ENCODE measurements around the gene ZWILCH.

DNA sequence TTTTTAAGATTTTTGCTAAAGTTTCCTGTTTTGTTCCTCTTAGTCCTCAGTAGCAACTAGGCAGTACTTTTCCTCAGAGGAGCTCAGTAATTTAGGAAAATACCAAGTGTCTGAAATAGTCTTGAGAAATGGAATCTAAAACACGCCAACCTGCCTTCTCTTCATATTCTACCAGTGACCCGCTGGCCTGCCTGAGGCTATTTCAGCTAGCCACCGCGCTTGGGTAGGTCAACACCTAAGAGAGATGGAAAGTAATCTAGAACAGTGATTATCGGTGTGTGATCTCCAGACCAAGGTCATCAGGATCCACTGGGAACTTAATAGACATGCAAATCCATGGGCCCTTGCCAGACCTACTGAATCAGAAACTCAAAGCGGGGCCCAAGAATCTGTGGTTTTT is 53.1 kb downstream of the ZWILCH start:
- TF ChIP-seq, protein P1, sequence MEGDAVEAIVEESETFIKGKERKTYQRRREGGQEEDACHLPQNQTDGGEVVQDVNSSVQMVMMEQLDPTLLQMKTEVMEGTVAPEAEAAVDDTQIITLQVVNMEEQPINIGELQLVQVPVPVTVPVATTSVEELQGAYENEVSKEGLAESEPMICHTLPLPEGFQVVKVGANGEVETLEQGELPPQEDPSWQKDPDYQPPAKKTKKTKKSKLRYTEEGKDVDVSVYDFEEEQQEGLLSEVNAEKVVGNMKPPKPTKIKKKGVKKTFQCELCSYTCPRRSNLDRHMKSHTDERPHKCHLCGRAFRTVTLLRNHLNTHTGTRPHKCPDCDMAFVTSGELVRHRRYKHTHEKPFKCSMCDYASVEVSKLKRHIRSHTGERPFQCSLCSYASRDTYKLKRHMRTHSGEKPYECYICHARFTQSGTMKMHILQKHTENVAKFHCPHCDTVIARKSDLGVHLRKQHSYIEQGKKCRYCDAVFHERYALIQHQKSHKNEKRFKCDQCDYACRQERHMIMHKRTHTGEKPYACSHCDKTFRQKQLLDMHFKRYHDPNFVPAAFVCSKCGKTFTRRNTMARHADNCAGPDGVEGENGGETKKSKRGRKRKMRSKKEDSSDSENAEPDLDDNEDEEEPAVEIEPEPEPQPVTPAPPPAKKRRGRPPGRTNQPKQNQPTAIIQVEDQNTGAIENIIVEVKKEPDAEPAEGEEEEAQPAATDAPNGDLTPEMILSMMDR (IDR thresholded peaks at IDR 0.05; ENCODE audit: borderline replicate concordance, extremely low read depth, low read length, poor library complexity, severe bottlenecking), result no peak
- TF ChIP-seq EZH2 (IDR thresholded peaks at IDR 0.05; ENCODE audit: borderline replicate concordance, low read depth, low read length, severe bottlenecking), result no peak
